ENCODE results near the gene UCK2.

Gene UCK2

DNA sequence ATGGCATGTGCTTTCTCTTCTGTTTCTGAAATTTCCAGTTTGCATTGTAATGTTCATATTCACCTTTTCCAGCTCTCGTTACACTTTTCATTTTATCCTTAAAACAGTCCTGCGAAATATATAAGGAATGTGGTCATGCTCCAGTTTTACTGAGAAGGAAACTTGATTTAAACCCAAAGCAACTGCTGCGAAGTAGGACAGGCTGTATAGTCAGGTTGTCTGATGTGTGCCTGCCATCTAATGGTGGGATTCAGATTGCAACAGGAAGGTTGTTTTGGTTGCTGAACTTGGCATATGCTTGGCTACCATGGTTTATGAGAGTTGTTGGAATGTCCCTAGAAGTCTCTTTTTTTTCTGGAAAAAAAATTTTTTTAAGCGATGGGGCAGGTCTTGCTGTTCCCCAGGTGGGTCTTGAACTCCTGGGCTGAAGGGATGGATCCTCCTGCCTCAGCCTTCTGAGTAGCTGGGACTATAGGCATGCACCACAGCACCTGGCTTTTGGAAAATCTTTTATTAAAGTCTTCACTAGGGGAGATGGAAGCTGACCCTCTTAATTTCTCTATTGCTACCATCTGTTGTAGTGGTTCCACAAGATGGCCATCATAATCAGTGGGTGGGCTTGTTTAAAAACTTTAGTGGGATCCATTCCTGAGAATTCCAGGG, 86.9 kb downstream of the UCK2 start:
- H3K27ac ChIP-seq (ENCODE audit: low read length), result no peak overlapping the region
- peaks cover 10% of the 10 kb centered on the region; the same call in 1 of the 2 replicates for H3K36me3 ChIP-seq (ENCODE audit: control insufficient read depth, insufficient read depth, low read length)
- H3K9me3 ChIP-seq (ENCODE audit: control insufficient read depth, insufficient read depth, low read length), result no peaks in the 10 kb centered on the region
- DNase-seq (ENCODE audit: low read depth, low spot score), result peak; percentile 57
- H3K4me3 ChIP-seq (ENCODE audit: low read length), result no peak overlapping the region
- H3K4me1 ChIP-seq (ENCODE audit: control insufficient read depth, insufficient read depth, low read length), result no peaks in the 10 kb centered on the region; the same call in 1 of the 2 replicates
- H3K27me3 ChIP-seq (ENCODE audit: control insufficient read depth, insufficient read depth, low read length), result no peaks in the 10 kb centered on the region
- WGBS (ENCODE audit: insufficient coverage, insufficient read length), result no CpG with 5 or more reads among the region's 4 CpGs

- no peak overlapping the region for H3K4me3 ChIP-seq (ENCODE audit: low read length)
- no CpG with 5 or more reads among the region's 2 CpGs for WGBS (ENCODE audit: insufficient coverage, insufficient read length)
- no peaks in the 10 kb centered on the region for H3K27me3 ChIP-seq (ENCODE audit: control insufficient read depth, insufficient read depth, low read length)
Observed at GRCh38 chr1:165915480-165915879, 88.1 kb downstream of the UCK2 start.

DNA sequence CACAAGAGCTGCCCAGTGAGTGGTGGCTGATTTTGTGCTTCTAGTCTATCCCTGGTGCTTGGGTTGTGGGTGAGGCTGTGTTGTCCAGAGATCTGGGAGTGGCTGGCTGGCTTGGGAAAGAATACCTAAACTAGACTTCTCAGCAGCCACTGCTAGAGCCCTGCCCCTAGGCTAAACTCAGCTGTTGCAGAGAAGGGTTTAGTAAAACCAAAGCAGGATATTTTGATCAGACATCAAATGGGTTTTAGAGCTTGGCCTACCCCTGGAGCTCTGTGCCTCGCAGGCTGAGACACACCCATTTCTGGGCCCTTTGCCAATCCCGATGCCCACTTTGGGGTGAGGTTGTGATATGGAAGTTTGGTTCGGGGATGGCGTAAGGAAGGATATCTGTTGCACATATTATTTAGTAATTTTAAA, 88.5 kb downstream of the UCK2 start:
- no peaks in the 10 kb centered on the region for H3K36me3 ChIP-seq (ENCODE audit: control insufficient read depth, insufficient read depth, low read length)
- H3K27me3 ChIP-seq (ENCODE audit: control insufficient read depth, insufficient read depth, low read length), result no peaks in the 10 kb centered on the region
- H3K4me3 ChIP-seq (ENCODE audit: low read length), result no peak overlapping the region
- no peak overlapping the region for H3K27ac ChIP-seq (ENCODE audit: low read length)
- 100% methylated on average over 2 of the region's 4 CpGs for WGBS (ENCODE audit: insufficient coverage, insufficient read length)
- no peaks in the 10 kb centered on the region; the same call in 1 of the 2 replicates for H3K4me1 ChIP-seq (ENCODE audit: control insufficient read depth, insufficient read depth, low read length)
- no peak for DNase-seq (ENCODE audit: low read depth, low spot score)
- H3K9me3 ChIP-seq (ENCODE audit: control insufficient read depth, insufficient read depth, low read length), result no peaks in the 10 kb centered on the region

More at GRCh38 chr1:165915480-165915879, 88.1 kb downstream of the UCK2 start:
- Histone ChIP-seq H3K9me3 (ENCODE audit: control insufficient read depth, insufficient read depth, low read length) (no peaks in the 10 kb centered on the region), H3K27ac (ENCODE audit: low read length) (no peak overlapping the region), H3K4me1 (ENCODE audit: control insufficient read depth, insufficient read depth, low read length) (no peaks in the 10 kb centered on the region; the same call in 1 of the 2 replicates), H3K36me3 (ENCODE audit: control insufficient read depth, insufficient read depth, low read length) (peaks cover 4% of the 10 kb centered on the region; the same call in 1 of the 2 replicates)
- DNase-seq (ENCODE audit: low read depth, low spot score), result no peak

GRCh38 chr1:165917166-165917565, 89.8 kb downstream of the UCK2 start:
- no CpG with 5 or more reads among the region's 4 CpGs for WGBS (ENCODE audit: insufficient coverage, insufficient read length)
- no peaks in the 10 kb centered on the region; the same call in 1 of the 2 replicates for H3K4me1 ChIP-seq (ENCODE audit: control insufficient read depth, insufficient read depth, low read length)
- no peak overlapping the region for H3K27ac ChIP-seq (ENCODE audit: low read length)
- no peak for DNase-seq (ENCODE audit: low read depth, low spot score)
- H3K4me3 ChIP-seq (ENCODE audit: low read length), result no peak overlapping the region
- no peaks in the 10 kb centered on the region for H3K9me3 ChIP-seq (ENCODE audit: control insufficient read depth, insufficient read depth, low read length)
- H3K36me3 ChIP-seq (ENCODE audit: control insufficient read depth, insufficient read depth, low read length), result no peaks in the 10 kb centered on the region
- no peaks in the 10 kb centered on the region for H3K27me3 ChIP-seq (ENCODE audit: control insufficient read depth, insufficient read depth, low read length)

GRCh38 chr1:165924117-165924516, 96.7 kb downstream of the UCK2 start:
- Histone ChIP-seq H3K36me3 (ENCODE audit: control insufficient read depth, insufficient read depth, low read length) (no peaks in the 10 kb centered on the region), H3K27me3 (ENCODE audit: control insufficient read depth, insufficient read depth, low read length) (no peaks in the 10 kb centered on the region), H3K9me3 (ENCODE audit: control insufficient read depth, insufficient read depth, low read length) (no peaks in the 10 kb centered on the region), H3K27ac (ENCODE audit: low read length) (no peak overlapping the region), H3K4me3 (ENCODE audit: low read length) (no peak overlapping the region), H3K4me1 (ENCODE audit: control insufficient read depth, insufficient read depth, low read length) (no peaks in the 10 kb centered on the region)
- DNase-seq (ENCODE audit: low read depth, low spot score), result no peak
- WGBS (ENCODE audit: insufficient coverage, insufficient read length), result no CpG with 5 or more reads among the region's 11 CpGs

- no peak overlapping the region for H3K4me3 ChIP-seq (ENCODE audit: low read length)
- no peaks in the 10 kb centered on the region for H3K27me3 ChIP-seq (ENCODE audit: control insufficient read depth, insufficient read depth, low read length)
- H3K27ac ChIP-seq (ENCODE audit: low read length), result no peak overlapping the region
- WGBS (ENCODE audit: insufficient coverage, insufficient read length), result no CpG with 5 or more reads among the region's 7 CpGs
- H3K4me1 ChIP-seq (ENCODE audit: control insufficient read depth, insufficient read depth, low read length), result no peaks in the 10 kb centered on the region
- no peaks in the 10 kb centered on the region for H3K36me3 ChIP-seq (ENCODE audit: control insufficient read depth, insufficient read depth, low read length)
- H3K9me3 ChIP-seq (ENCODE audit: control insufficient read depth, insufficient read depth, low read length), result no peaks in the 10 kb centered on the region
- no peak for DNase-seq (ENCODE audit: low read depth, low spot score)
Observed at GRCh38 chr1:165925498-165926079, 98.2 kb downstream of the UCK2 start.

DNA sequence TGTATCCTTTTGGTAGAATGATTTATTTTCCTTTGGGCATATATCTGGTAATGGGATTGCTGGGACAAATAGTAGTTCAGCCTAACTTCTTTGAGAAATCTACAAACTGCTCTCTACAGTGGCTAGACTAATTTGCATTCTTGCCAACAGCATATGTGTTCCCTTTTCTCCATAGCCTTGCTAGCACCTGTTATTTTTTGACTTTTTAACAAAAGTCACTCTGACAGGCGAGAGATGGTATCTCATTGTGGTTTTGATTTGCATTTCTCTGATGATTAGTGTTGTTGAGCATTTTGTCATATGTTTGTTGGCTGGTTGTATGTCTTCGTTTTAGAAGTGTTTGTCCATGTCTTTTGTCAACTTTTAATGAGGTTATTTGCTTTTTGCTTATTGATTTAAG, 99.8 kb downstream of the UCK2 start:
- H3K4me3 ChIP-seq (ENCODE audit: low read length), result no peak overlapping the region
- H3K4me1 ChIP-seq (ENCODE audit: control insufficient read depth, insufficient read depth, low read length), result no peaks in the 10 kb centered on the region
- WGBS (ENCODE audit: insufficient coverage, insufficient read length), result no CpG with 5 or more reads among the region's 2 CpGs
- no peak for DNase-seq (ENCODE audit: low read depth, low spot score)
- H3K27ac ChIP-seq (ENCODE audit: low read length), result no peak overlapping the region
- no peaks in the 10 kb centered on the region for H3K9me3 ChIP-seq (ENCODE audit: control insufficient read depth, insufficient read depth, low read length)
- H3K27me3 ChIP-seq (ENCODE audit: control insufficient read depth, insufficient read depth, low read length), result no peaks in the 10 kb centered on the region
- H3K36me3 ChIP-seq (ENCODE audit: control insufficient read depth, insufficient read depth, low read length), result no peaks in the 10 kb centered on the region

- H3K27me3 ChIP-seq (ENCODE audit: control insufficient read depth, insufficient read depth, low read length), result no peaks in the 10 kb centered on the region
- H3K9me3 ChIP-seq (ENCODE audit: control insufficient read depth, insufficient read depth, low read length), result no peaks in the 10 kb centered on the region
- DNase-seq (ENCODE audit: low read depth, low spot score), result peak; percentile 25
- no peaks in the 10 kb centered on the region for H3K36me3 ChIP-seq (ENCODE audit: control insufficient read depth, insufficient read depth, low read length)
- H3K27ac ChIP-seq (ENCODE audit: low read length), result no peak overlapping the region
- no CpG with 5 or more reads among the region's 10 CpGs for WGBS (ENCODE audit: insufficient coverage, insufficient read length)
- H3K4me3 ChIP-seq (ENCODE audit: low read length), result no peak overlapping the region
- no peaks in the 10 kb centered on the region for H3K4me1 ChIP-seq (ENCODE audit: control insufficient read depth, insufficient read depth, low read length)
Observed at GRCh38 chr1:165928075-165928731, 100.8 kb downstream of the UCK2 start.

DNA sequence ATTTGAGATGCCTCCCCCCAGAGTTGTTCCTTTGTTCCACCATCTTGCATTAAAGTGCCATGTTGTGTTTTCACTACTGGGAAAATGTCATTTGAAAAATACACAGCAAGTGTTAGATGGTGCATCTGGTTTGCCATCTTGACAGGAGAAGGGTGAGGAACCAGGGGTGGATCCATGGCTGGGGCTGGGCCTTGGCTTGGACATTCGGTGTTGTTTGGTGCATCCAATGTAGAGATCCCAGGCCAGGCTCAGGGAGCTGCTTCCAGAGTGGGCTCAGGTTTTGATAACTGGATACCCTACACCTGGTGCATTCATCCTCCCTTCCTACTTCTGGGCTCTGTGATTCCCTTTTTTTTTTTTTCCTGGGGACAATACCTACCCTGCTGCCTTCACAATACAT, 103.5 kb downstream of the UCK2 start:
- Histone ChIP-seq H3K4me1 (ENCODE audit: control insufficient read depth, insufficient read depth, low read length) (peaks cover 6% of the 10 kb centered on the region), H3K9me3 (ENCODE audit: control insufficient read depth, insufficient read depth, low read length) (no peaks in the 10 kb centered on the region), H3K4me3 (ENCODE audit: low read length) (no peak overlapping the region), H3K27me3 (ENCODE audit: control insufficient read depth, insufficient read depth, low read length) (no peaks in the 10 kb centered on the region), H3K36me3 (ENCODE audit: control insufficient read depth, insufficient read depth, low read length) (no peaks in the 10 kb centered on the region), H3K27ac (ENCODE audit: low read length) (no peak overlapping the region)
- no peak for DNase-seq (ENCODE audit: low read depth, low spot score)
- WGBS (ENCODE audit: insufficient coverage, insufficient read length), result no CpG with 5 or more reads among the region's 1 CpG

DNA sequence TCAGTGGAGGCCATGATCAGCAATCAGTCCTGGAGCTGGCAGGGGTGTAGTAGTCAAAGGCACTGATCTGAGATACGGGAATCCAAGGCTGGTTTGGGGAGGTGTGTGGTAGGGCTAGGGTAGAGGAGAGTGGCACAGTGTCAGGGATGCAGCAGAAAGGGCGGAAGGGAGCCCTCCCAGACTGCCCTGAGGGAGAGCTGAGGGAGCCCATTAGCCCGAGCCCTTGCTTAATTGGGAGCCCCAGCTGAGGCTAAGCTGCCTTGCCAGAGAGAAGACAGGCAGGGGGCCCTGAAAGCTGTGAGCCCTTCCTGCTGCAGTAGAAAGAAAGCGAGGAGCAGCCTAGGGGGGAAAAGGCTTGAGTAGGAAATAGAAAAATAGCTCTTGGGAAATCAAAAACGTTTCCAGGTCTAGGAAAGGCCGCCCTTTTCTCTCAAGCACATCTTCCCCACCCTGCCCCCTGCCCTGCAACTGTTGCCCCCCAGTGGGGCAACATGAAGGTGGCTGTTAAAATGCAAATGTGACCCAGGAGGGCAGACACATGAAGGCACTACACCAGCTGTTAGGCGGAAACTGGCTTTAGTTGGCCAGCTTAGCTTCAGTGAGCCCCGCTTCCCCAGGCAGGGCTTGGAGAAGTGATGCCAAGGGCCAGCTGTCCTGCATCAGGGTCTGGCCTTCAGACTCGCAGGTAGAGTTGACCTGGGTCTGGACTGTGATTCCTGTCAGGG, 106.2 kb downstream of the UCK2 start:
- Histone ChIP-seq H3K27ac (ENCODE audit: low read length) (no peak overlapping the region), H3K4me1 (ENCODE audit: control insufficient read depth, insufficient read depth, low read length) (peaks cover 6% of the 10 kb centered on the region), H3K9me3 (ENCODE audit: control insufficient read depth, insufficient read depth, low read length) (no peaks in the 10 kb centered on the region), H3K36me3 (ENCODE audit: control insufficient read depth, insufficient read depth, low read length) (no peaks in the 10 kb centered on the region), H3K27me3 (ENCODE audit: control insufficient read depth, insufficient read depth, low read length) (no peaks in the 10 kb centered on the region), H3K4me3 (ENCODE audit: low read length) (no peak overlapping the region)
- DNase-seq (ENCODE audit: low read depth, low spot score), result no peak
- no CpG with 5 or more reads among the region's 9 CpGs for WGBS (ENCODE audit: insufficient coverage, insufficient read length)

All from iPS DF 6.9 (cell line).